ENCODE measurements around the gene FAM83G. TPM values are rescaled to one million over a fixed set of nuclear protein-coding genes. Genes with fewer than 3 reads are reported as not detected.

FAM83G gene
- total RNA-seq, 1 donor from 2014 or later, result 12.9 TPM

DNA sequence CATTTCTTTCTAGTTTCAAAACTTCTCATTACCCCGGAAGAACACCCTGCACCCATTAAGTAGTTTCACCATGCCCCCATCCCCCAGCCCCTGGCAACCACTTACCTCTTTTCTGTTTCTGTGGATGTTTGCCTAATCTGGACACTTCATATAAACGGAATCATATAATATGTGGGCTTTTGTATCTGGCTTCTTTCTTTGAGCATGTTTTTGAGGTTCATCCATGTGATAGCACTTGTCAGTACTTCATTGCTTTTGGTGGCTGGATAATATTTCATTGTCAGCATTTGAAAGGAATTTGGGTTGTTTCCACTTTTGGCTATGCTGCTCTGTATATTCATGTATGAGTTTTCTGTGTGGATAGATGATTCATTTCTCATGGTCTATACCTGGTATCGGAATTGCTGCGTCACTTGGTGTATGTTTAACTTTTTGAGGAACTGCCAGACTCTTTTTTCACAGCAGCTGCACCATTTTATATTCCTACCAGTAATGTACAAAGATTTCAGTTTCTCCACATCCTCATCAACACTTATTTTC is 82.6 kb downstream of the FAM83G start:
- no peak overlapping the region for H3K27ac Mint-ChIP-seq (ENCODE audit: unreplicated experiment)

DNA sequence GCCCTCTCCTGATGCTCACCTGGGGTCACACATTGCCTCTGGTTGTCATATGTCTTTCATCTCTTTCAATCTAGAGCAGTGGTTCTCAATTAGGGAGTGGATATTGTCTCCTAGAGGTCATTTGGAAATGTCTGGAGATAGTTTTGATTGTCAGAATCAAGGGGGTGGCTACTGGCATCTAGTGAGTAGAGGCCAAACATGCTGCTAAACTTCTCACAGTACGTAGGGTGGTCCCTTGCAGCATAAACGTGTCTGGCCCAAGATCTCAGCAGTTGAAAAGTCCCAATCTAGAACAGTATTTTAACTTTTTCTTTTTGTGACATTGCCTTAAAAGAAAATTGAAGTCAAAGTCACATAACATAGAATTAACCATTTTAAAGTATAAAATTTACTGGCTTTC is 83.1 kb downstream of the FAM83G start:
- peaks cover 18% of the 10 kb centered on the region for H3K36me3 Mint-ChIP-seq (ENCODE audit: low read depth, unreplicated experiment)
- Histone ChIP-seq H3K4me2 (ENCODE audit: low read length) (peak overlapping the region; percentile 53), H3K27ac (ENCODE audit: low read depth, low read length) (peak overlapping the region; percentile 60), H4K20me1 (ENCODE audit: insufficient read depth, low read length) (peaks cover 16% of the 10 kb centered on the region), H3K4me3 (ENCODE audit: insufficient read depth, low read depth, low read length) (no peak overlapping the region), H3K9ac (ENCODE audit: low read length) (peak overlapping the region; percentile 14), H3K27me3 (ENCODE audit: insufficient read depth, low read length) (no peaks in the 10 kb centered on the region), H3K36me3 (ENCODE audit: insufficient read depth, low read length) (peaks cover 3% of the 10 kb centered on the region), H2AFZ (ENCODE audit: low read depth, low read length) (no peak overlapping the region), H3K4me1 (ENCODE audit: insufficient read depth, low read length) (peaks cover 15% of the 10 kb centered on the region), H3K9me3 (ENCODE audit: insufficient read depth, low read depth, low read length) (no peaks in the 10 kb centered on the region), H3K79me2 (ENCODE audit: insufficient read depth, low read length) (peaks cover 10% of the 10 kb centered on the region)
- no peak overlapping the region for H3K4me3 Mint-ChIP-seq (ENCODE audit: unreplicated experiment)
- peaks cover 17% of the 10 kb centered on the region for H3K4me1 Mint-ChIP-seq (ENCODE audit: low read depth, unreplicated experiment)
- DNase-seq (ENCODE audit: low read depth) (no peak), FAIRE-seq (no peak)
- H3K27ac Mint-ChIP-seq (ENCODE audit: unreplicated experiment), result no peak overlapping the region
- H3K9me3 Mint-ChIP-seq (ENCODE audit: unreplicated experiment), result no peaks in the 10 kb centered on the region
- H3K27me3 Mint-ChIP-seq (ENCODE audit: low read depth, unreplicated experiment), result no peaks in the 10 kb centered on the region
- no peak for TF ChIP-seq EZH2 (IDR thresholded peaks at IDR 0.05; ENCODE audit: insufficient read depth, low read length)
- TF ChIP-seq, protein P1, sequence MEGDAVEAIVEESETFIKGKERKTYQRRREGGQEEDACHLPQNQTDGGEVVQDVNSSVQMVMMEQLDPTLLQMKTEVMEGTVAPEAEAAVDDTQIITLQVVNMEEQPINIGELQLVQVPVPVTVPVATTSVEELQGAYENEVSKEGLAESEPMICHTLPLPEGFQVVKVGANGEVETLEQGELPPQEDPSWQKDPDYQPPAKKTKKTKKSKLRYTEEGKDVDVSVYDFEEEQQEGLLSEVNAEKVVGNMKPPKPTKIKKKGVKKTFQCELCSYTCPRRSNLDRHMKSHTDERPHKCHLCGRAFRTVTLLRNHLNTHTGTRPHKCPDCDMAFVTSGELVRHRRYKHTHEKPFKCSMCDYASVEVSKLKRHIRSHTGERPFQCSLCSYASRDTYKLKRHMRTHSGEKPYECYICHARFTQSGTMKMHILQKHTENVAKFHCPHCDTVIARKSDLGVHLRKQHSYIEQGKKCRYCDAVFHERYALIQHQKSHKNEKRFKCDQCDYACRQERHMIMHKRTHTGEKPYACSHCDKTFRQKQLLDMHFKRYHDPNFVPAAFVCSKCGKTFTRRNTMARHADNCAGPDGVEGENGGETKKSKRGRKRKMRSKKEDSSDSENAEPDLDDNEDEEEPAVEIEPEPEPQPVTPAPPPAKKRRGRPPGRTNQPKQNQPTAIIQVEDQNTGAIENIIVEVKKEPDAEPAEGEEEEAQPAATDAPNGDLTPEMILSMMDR (IDR thresholded peaks at IDR 0.05; ENCODE audit: insufficient read depth, low read depth, low read length), result no peak

More for the DNA sequence above, 82.6 kb downstream of the FAM83G start:
- H3K36me3 Mint-ChIP-seq (ENCODE audit: low read depth, unreplicated experiment), result peaks cover 17% of the 10 kb centered on the region
- no peaks in the 10 kb centered on the region for H3K9me3 ChIP-seq (ENCODE audit: insufficient read depth, low read depth, low read length)
- no peak overlapping the region for H3K4me3 ChIP-seq (ENCODE audit: insufficient read depth, low read depth, low read length)
- H3K36me3 ChIP-seq (ENCODE audit: insufficient read depth, low read length), result no peaks in the 10 kb centered on the region
- TF ChIP-seq, protein P1 (IDR thresholded peaks at IDR 0.05; ENCODE audit: insufficient read depth, low read depth, low read length), result no peak
- TF ChIP-seq EZH2 (IDR thresholded peaks at IDR 0.05; ENCODE audit: insufficient read depth, low read length), result no peak
- no peaks in the 10 kb centered on the region for H3K27me3 Mint-ChIP-seq (ENCODE audit: low read depth, unreplicated experiment)
- peaks cover 10% of the 10 kb centered on the region for H3K79me2 ChIP-seq (ENCODE audit: insufficient read depth, low read length)
- no peak overlapping the region for H2AFZ ChIP-seq (ENCODE audit: low read depth, low read length)
- FAIRE-seq, result no peak
- H3K4me2 ChIP-seq (ENCODE audit: low read length), result peak overlapping the region; percentile 53
- peaks cover 16% of the 10 kb centered on the region for H4K20me1 ChIP-seq (ENCODE audit: insufficient read depth, low read length)
- peak; percentile 73 for DNase-seq (ENCODE audit: low read depth)
- no peak overlapping the region for H3K4me3 Mint-ChIP-seq (ENCODE audit: unreplicated experiment)
- H3K27ac ChIP-seq (ENCODE audit: low read depth, low read length), result peak overlapping the region; percentile 60
- H3K9me3 Mint-ChIP-seq (ENCODE audit: unreplicated experiment), result no peaks in the 10 kb centered on the region
- no peak overlapping the region for H3K9ac ChIP-seq (ENCODE audit: low read length)
- H3K27me3 ChIP-seq (ENCODE audit: insufficient read depth, low read length), result no peaks in the 10 kb centered on the region
- peaks cover 15% of the 10 kb centered on the region for H3K4me1 ChIP-seq (ENCODE audit: insufficient read depth, low read length)
- peaks cover 17% of the 10 kb centered on the region for H3K4me1 Mint-ChIP-seq (ENCODE audit: low read depth, unreplicated experiment)

GRCh38 chr17:18920911-18921441 is 83.6 kb downstream of the FAM83G start:
- H3K27ac Mint-ChIP-seq (ENCODE audit: unreplicated experiment), result no peak overlapping the region

More at GRCh38 chr17:18920911-18921441, 83.6 kb downstream of the FAM83G start:
- H3K4me1 Mint-ChIP-seq (ENCODE audit: low read depth, unreplicated experiment), result peaks cover 17% of the 10 kb centered on the region
- Histone ChIP-seq H3K36me3 (ENCODE audit: insufficient read depth, low read length) (peaks cover 6% of the 10 kb centered on the region), H4K20me1 (ENCODE audit: insufficient read depth, low read length) (peaks cover 16% of the 10 kb centered on the region), H3K4me1 (ENCODE audit: insufficient read depth, low read length) (peaks cover 15% of the 10 kb centered on the region), H3K27me3 (ENCODE audit: insufficient read depth, low read length) (no peaks in the 10 kb centered on the region), H3K27ac (ENCODE audit: low read depth, low read length) (peak overlapping the region; percentile 60), H3K4me2 (ENCODE audit: low read length) (peak overlapping the region; percentile 53), H2AFZ (ENCODE audit: low read depth, low read length) (no peak overlapping the region), H3K9me3 (ENCODE audit: insufficient read depth, low read depth, low read length) (no peaks in the 10 kb centered on the region), H3K9ac (ENCODE audit: low read length) (peak overlapping the region; percentile 14), H3K79me2 (ENCODE audit: insufficient read depth, low read length) (peaks cover 10% of the 10 kb centered on the region), H3K4me3 (ENCODE audit: insufficient read depth, low read depth, low read length) (no peak overlapping the region)
- H3K4me3 Mint-ChIP-seq (ENCODE audit: unreplicated experiment), result no peak overlapping the region
- DNase-seq (ENCODE audit: low read depth) (peak; percentile 56), FAIRE-seq (peak; percentile 75)
- H3K27me3 Mint-ChIP-seq (ENCODE audit: low read depth, unreplicated experiment), result no peaks in the 10 kb centered on the region
- TF ChIP-seq, protein P1 (IDR thresholded peaks at IDR 0.05; ENCODE audit: insufficient read depth, low read depth, low read length), result no peak
- TF ChIP-seq EZH2 (IDR thresholded peaks at IDR 0.05; ENCODE audit: insufficient read depth, low read length), result no peak
- no peaks in the 10 kb centered on the region for H3K9me3 Mint-ChIP-seq (ENCODE audit: unreplicated experiment)
- H3K36me3 Mint-ChIP-seq (ENCODE audit: low read depth, unreplicated experiment), result peaks cover 19% of the 10 kb centered on the region

Data from astrocyte (in vitro differentiated cells and primary cell).